ENCODE measurements around the gene ST6GALNAC3. TPM values are rescaled to one million over a fixed set of nuclear protein-coding genes. Genes with fewer than 3 reads are reported as not detected.
A peak's percentile ranks its signal among the peaks of the same experiment; 100 is the strongest.

ST6GALNAC3 gene
- total and polyA plus RNA-seq, 2 donors from 2014 or later = 8.8 to 15.8 TPM

DNA sequence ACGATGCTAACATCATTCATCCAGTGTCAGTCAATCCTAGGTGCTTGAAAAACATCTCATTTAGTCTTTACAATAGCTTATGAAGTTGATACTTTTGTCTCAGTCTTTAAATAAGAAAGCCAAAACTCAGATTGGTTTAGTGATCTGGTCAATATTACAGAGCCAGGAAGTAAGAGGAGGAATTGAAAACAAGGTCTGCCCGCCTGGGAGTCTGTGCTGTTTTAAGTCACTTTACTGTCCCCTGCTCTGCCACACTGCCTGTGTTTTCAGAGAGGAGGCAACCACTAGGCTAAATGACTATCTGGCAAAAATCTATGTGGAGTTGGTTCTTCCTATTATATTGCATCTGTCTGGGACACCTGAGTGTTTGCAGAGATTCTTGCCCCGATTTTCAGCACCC lies 62.3 kb downstream of the ST6GALNAC3 start:
- FAIRE-seq (no peak), DNase-seq (no peak)
- Histone ChIP-seq H3K27ac (ENCODE audit: low read depth in 2 of 2, low read length in 2 of 2) (no peak overlapping the region), H3K9ac (ENCODE audit: low read length in 3 of 3) (no peak overlapping the region), H3K4me3 (ENCODE audit: low read length in 3 of 3) (no peak overlapping the region), H3K27me3 (ENCODE audit: control insufficient read depth, insufficient read depth, low read length) (no peaks in the 10 kb centered on the region), H3K9me3 (ENCODE audit: control insufficient read depth in 2 of 3, insufficient read depth in 1 of 3, low read length in 3 of 3) (no peaks in the 10 kb centered on the region), H3K4me1 (ENCODE audit: control insufficient read depth in 2 of 3, insufficient read depth in 2 of 3, low read depth in 1 of 3, low read length in 3 of 3) (no peaks in the 10 kb centered on the region), H3K36me3 (ENCODE audit: control insufficient read depth in 2 of 3, insufficient read depth in 3 of 3, low read length in 3 of 3) (no peaks in the 10 kb centered on the region)
- intact Hi-C loops (cut with DNase I) = no loop called here
- TF ChIP-seq, protein P1, sequence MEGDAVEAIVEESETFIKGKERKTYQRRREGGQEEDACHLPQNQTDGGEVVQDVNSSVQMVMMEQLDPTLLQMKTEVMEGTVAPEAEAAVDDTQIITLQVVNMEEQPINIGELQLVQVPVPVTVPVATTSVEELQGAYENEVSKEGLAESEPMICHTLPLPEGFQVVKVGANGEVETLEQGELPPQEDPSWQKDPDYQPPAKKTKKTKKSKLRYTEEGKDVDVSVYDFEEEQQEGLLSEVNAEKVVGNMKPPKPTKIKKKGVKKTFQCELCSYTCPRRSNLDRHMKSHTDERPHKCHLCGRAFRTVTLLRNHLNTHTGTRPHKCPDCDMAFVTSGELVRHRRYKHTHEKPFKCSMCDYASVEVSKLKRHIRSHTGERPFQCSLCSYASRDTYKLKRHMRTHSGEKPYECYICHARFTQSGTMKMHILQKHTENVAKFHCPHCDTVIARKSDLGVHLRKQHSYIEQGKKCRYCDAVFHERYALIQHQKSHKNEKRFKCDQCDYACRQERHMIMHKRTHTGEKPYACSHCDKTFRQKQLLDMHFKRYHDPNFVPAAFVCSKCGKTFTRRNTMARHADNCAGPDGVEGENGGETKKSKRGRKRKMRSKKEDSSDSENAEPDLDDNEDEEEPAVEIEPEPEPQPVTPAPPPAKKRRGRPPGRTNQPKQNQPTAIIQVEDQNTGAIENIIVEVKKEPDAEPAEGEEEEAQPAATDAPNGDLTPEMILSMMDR (IDR thresholded peaks at IDR 0.05; ENCODE audit: borderline replicate concordance, extremely low read depth, insufficient read depth) = no peak

DNA sequence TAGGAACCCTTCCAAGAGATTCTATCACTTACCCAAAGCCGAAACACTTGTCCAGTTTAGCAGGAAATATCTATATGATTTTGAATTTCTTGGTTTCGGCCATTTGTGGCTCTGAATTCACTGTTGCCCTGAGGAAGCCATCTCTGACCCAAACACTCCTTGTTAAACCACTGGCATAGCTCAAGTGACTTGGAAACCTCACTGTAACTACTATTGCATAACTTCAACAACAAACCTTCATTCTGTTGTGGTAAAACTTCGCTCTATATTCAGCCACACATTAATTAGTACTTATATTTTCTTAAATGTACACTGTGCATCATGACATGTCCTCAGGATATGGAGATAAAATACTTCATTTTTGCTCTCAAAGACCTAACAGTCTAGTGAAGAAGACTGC lies 63.2 kb downstream of the ST6GALNAC3 start:
- Histone ChIP-seq H3K27ac (ENCODE audit: low read depth in 2 of 2, low read length in 2 of 2) (no peak overlapping the region), H3K4me3 (ENCODE audit: low read length in 3 of 3) (no peak overlapping the region), H3K27me3 (ENCODE audit: control insufficient read depth, insufficient read depth, low read length) (no peaks in the 10 kb centered on the region), H3K9me3 (ENCODE audit: control insufficient read depth in 2 of 3, insufficient read depth in 1 of 3, low read length in 3 of 3) (no peaks in the 10 kb centered on the region), H3K4me1 (ENCODE audit: control insufficient read depth in 2 of 3, insufficient read depth in 2 of 3, low read depth in 1 of 3, low read length in 3 of 3) (no peaks in the 10 kb centered on the region), H3K9ac (ENCODE audit: low read length in 3 of 3) (no peak overlapping the region), H3K36me3 (ENCODE audit: control insufficient read depth in 2 of 3, insufficient read depth in 3 of 3, low read length in 3 of 3) (no peaks in the 10 kb centered on the region)
- intact Hi-C loops (cut with DNase I) = no loop called here
- no peak for FAIRE-seq
- TF ChIP-seq, protein P1 (IDR thresholded peaks at IDR 0.05; ENCODE audit: borderline replicate concordance, extremely low read depth, insufficient read depth) = no peak
- no peak for DNase-seq

DNA sequence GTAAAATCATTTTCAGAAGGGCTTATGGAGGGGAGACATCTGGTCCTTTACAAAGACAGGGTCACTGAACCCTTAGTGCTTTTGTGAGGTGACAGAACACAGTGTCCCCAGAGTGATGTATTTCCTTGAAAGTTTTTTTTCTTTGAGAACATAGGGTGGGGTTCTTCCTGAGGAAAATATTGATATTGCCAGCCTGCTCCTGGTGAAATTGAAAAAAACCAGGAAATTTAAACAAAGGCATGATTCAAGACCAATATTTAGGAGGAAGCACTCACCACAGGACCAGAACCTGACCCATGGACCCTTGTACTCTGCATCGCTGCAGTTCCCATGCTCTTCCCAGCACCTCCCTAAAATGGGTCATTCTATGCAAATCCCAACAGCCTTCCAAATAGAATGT lies 63.7 kb downstream of the ST6GALNAC3 start:
- Histone ChIP-seq H3K27me3 (ENCODE audit: control insufficient read depth, insufficient read depth, low read length) (no peaks in the 10 kb centered on the region), H3K9me3 (ENCODE audit: control insufficient read depth in 2 of 3, insufficient read depth in 1 of 3, low read length in 3 of 3) (no peaks in the 10 kb centered on the region), H3K4me3 (ENCODE audit: low read length in 3 of 3) (no peak overlapping the region), H3K4me1 (ENCODE audit: control insufficient read depth in 2 of 3, insufficient read depth in 2 of 3, low read depth in 1 of 3, low read length in 3 of 3) (no peaks in the 10 kb centered on the region), H3K9ac (ENCODE audit: low read length in 3 of 3) (no peak overlapping the region), H3K36me3 (ENCODE audit: control insufficient read depth in 2 of 3, insufficient read depth in 3 of 3, low read length in 3 of 3) (no peaks in the 10 kb centered on the region), H3K27ac (ENCODE audit: low read depth in 2 of 2, low read length in 2 of 2) (no peak overlapping the region)
- FAIRE-seq = no peak
- intact Hi-C loops (cut with DNase I) = no loop called here
- DNase-seq = no peak
- TF ChIP-seq, protein P1 (IDR thresholded peaks at IDR 0.05; ENCODE audit: borderline replicate concordance, extremely low read depth, insufficient read depth) = no peak

DNA sequence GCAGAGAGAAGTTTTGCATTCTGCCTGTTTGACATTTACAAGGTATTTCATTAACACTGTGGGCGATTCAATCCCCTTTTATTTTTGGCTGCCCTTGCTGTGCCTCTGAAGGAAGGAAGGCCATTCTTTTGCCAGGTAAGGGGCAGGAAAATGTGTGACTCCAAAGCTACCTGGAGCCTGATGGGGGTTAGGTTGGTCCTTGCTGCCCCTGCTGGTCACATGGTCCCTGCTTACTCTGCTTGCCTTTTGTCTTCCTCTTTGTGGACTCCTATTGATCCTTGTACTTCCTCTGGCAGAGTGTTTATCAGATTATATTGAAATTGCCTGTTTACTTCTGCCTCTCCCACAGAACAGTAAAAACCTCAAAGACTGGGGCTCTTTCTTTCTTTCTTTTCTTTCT lies 65.7 kb downstream of the ST6GALNAC3 start:
- Histone ChIP-seq H3K36me3 (ENCODE audit: control insufficient read depth in 2 of 3, insufficient read depth in 3 of 3, low read length in 3 of 3) (no peaks in the 10 kb centered on the region), H3K4me1 (ENCODE audit: control insufficient read depth in 2 of 3, insufficient read depth in 2 of 3, low read depth in 1 of 3, low read length in 3 of 3) (no peaks in the 10 kb centered on the region), H3K9ac (ENCODE audit: low read length in 3 of 3) (no peak overlapping the region), H3K27ac (ENCODE audit: low read depth in 2 of 2, low read length in 2 of 2) (peak overlapping the region in 1 of 2 donors; percentile 32), H3K4me3 (ENCODE audit: low read length in 3 of 3) (no peak overlapping the region), H3K27me3 (ENCODE audit: control insufficient read depth, insufficient read depth, low read length) (no peaks in the 10 kb centered on the region), H3K9me3 (ENCODE audit: control insufficient read depth in 2 of 3, insufficient read depth in 1 of 3, low read length in 3 of 3) (no peaks in the 10 kb centered on the region)
- FAIRE-seq (no peak), DNase-seq (no peak)
- TF ChIP-seq, protein P1 (IDR thresholded peaks at IDR 0.05; ENCODE audit: borderline replicate concordance, extremely low read depth, insufficient read depth) = no peak
- intact Hi-C loops (cut with DNase I) = no loop called here

Measured in kidney (tissue), 14 donors.